Measurements from ENCODE around the gene SRMS.
"Not testable (repeated sequence)": the region's sequence is repeated elsewhere in the genome, so short reads cannot be mapped to it uniquely, and the experiment has no call there.

Gene SRMS

GRCh38 chr20:63561624-63562396 lies 14.3 kb upstream of the SRMS start:
- no peak for DNase-seq (ENCODE audit: low read depth)
- no peak overlapping the region for H3K4me3 ChIP-seq (ENCODE audit: low read length)
- H3K9me3 ChIP-seq (ENCODE audit: control insufficient read depth, low read length), result no peaks in the 10 kb centered on the region
- H3K4me1 ChIP-seq (ENCODE audit: control insufficient read depth, insufficient read depth, low read length), result no peaks in the 10 kb centered on the region
- no peaks in the 10 kb centered on the region for H3K27me3 ChIP-seq (replicated peaks; ENCODE audit: control insufficient read depth, insufficient read depth, low read length)
- H3K9ac ChIP-seq (ENCODE audit: low read length), result no peak overlapping the region
- peaks cover 7% of the 10 kb centered on the region for H3K36me3 ChIP-seq (ENCODE audit: control insufficient read depth, insufficient read depth, low read length, severe bottlenecking)

- Histone ChIP-seq H3K4me1 (ENCODE audit: control insufficient read depth, insufficient read depth, low read length) (no peaks in the 10 kb centered on the region), H3K27me3 (replicated peaks; ENCODE audit: control insufficient read depth, insufficient read depth, low read length) (no peaks in the 10 kb centered on the region), H3K9ac (ENCODE audit: low read length) (no peak overlapping the region), H3K9me3 (ENCODE audit: control insufficient read depth, low read length) (no peaks in the 10 kb centered on the region), H3K36me3 (ENCODE audit: control insufficient read depth, insufficient read depth, low read length, severe bottlenecking) (peaks cover 7% of the 10 kb centered on the region), H3K4me3 (ENCODE audit: low read length) (no peak overlapping the region)
- DNase-seq (ENCODE audit: low read depth), result no peak
These were observed 13.5 kb upstream of the SRMS start for GRCh38 chr20:63560856-63561609.

GRCh38 chr20:63560333-63560805 lies 12.8 kb upstream of the SRMS start:
- H3K36me3 ChIP-seq (ENCODE audit: control insufficient read depth, insufficient read depth, low read length, severe bottlenecking), result peaks cover 7% of the 10 kb centered on the region
- no peaks in the 10 kb centered on the region for H3K27me3 ChIP-seq (replicated peaks; ENCODE audit: control insufficient read depth, insufficient read depth, low read length)
- no peak overlapping the region for H3K9ac ChIP-seq (ENCODE audit: low read length)
- no peak for DNase-seq (ENCODE audit: low read depth)
- no peaks in the 10 kb centered on the region for H3K9me3 ChIP-seq (ENCODE audit: control insufficient read depth, low read length)
- no peak overlapping the region for H3K4me3 ChIP-seq (ENCODE audit: low read length)
- no peaks in the 10 kb centered on the region for H3K4me1 ChIP-seq (ENCODE audit: control insufficient read depth, insufficient read depth, low read length)

GRCh38 chr20:63559485-63560332 lies 12.2 kb upstream of the SRMS start:
- H3K36me3 ChIP-seq (ENCODE audit: control insufficient read depth, insufficient read depth, low read length, severe bottlenecking); H3K27me3 ChIP-seq (replicated peaks; ENCODE audit: control insufficient read depth, insufficient read depth, low read length); H3K9me3 ChIP-seq (ENCODE audit: control insufficient read depth, low read length); H3K9ac ChIP-seq (ENCODE audit: low read length); H3K4me1 ChIP-seq (ENCODE audit: control insufficient read depth, insufficient read depth, low read length); DNase-seq (ENCODE audit: low read depth); H3K4me3 ChIP-seq (ENCODE audit: low read length): not testable (repeated sequence)

GRCh38 chr20:63558804-63559484 lies 11.4 kb upstream of the SRMS start:
- Histone ChIP-seq H3K4me1 (ENCODE audit: control insufficient read depth, insufficient read depth, low read length) (no peaks in the 10 kb centered on the region), H3K9me3 (ENCODE audit: control insufficient read depth, low read length) (no peaks in the 10 kb centered on the region), H3K4me3 (ENCODE audit: low read length) (no peak overlapping the region), H3K27me3 (replicated peaks; ENCODE audit: control insufficient read depth, insufficient read depth, low read length) (no peaks in the 10 kb centered on the region), H3K36me3 (ENCODE audit: control insufficient read depth, insufficient read depth, low read length, severe bottlenecking) (peaks cover 7% of the 10 kb centered on the region), H3K9ac (ENCODE audit: low read length) (no peak overlapping the region)
- no peak for DNase-seq (ENCODE audit: low read depth)

- Histone ChIP-seq H3K36me3 (ENCODE audit: control insufficient read depth, insufficient read depth, low read length, severe bottlenecking) (peaks cover 7% of the 10 kb centered on the region), H3K4me3 (ENCODE audit: low read length) (no peak overlapping the region), H3K4me1 (ENCODE audit: control insufficient read depth, insufficient read depth, low read length) (no peaks in the 10 kb centered on the region), H3K27me3 (replicated peaks; ENCODE audit: control insufficient read depth, insufficient read depth, low read length) (no peaks in the 10 kb centered on the region), H3K9me3 (ENCODE audit: control insufficient read depth, low read length) (no peaks in the 10 kb centered on the region), H3K9ac (ENCODE audit: low read length) (no peak overlapping the region)
- DNase-seq (ENCODE audit: low read depth), result no peak
These were observed 9.9 kb upstream of the SRMS start for GRCh38 chr20:63557481-63557891.

GRCh38 chr20:63556873-63557478 lies 9.4 kb upstream of the SRMS start:
- H3K4me3 ChIP-seq (ENCODE audit: low read length), result no peak overlapping the region
- no peaks in the 10 kb centered on the region for H3K9me3 ChIP-seq (ENCODE audit: control insufficient read depth, low read length)
- no peaks in the 10 kb centered on the region for H3K27me3 ChIP-seq (replicated peaks; ENCODE audit: control insufficient read depth, insufficient read depth, low read length)
- H3K9ac ChIP-seq (ENCODE audit: low read length), result no peak overlapping the region
- H3K36me3 ChIP-seq (ENCODE audit: control insufficient read depth, insufficient read depth, low read length, severe bottlenecking), result peaks cover 7% of the 10 kb centered on the region
- DNase-seq (ENCODE audit: low read depth), result no peak
- no peaks in the 10 kb centered on the region for H3K4me1 ChIP-seq (ENCODE audit: control insufficient read depth, insufficient read depth, low read length)

GRCh38 chr20:63555661-63556381 lies 8.3 kb upstream of the SRMS start:
- H3K9ac ChIP-seq (ENCODE audit: low read length), result no peak overlapping the region
- H3K36me3 ChIP-seq (ENCODE audit: control insufficient read depth, insufficient read depth, low read length, severe bottlenecking), result peaks cover 7% of the 10 kb centered on the region
- peaks cover 4% of the 10 kb centered on the region for H3K4me1 ChIP-seq (ENCODE audit: control insufficient read depth, insufficient read depth, low read length)
- no peak for DNase-seq (ENCODE audit: low read depth)
- H3K9me3 ChIP-seq (ENCODE audit: control insufficient read depth, low read length), result no peaks in the 10 kb centered on the region
- no peaks in the 10 kb centered on the region for H3K27me3 ChIP-seq (replicated peaks; ENCODE audit: control insufficient read depth, insufficient read depth, low read length)
- no peak overlapping the region for H3K4me3 ChIP-seq (ENCODE audit: low read length)

GRCh38 chr20:63554361-63555278 lies 7.1 kb upstream of the SRMS start:
- DNase-seq (ENCODE audit: low read depth), result no peak
- Histone ChIP-seq H3K36me3 (ENCODE audit: control insufficient read depth, insufficient read depth, low read length, severe bottlenecking) (no peaks in the 10 kb centered on the region), H3K9ac (ENCODE audit: low read length) (no peak overlapping the region), H3K4me1 (ENCODE audit: control insufficient read depth, insufficient read depth, low read length) (peaks cover 8% of the 10 kb centered on the region), H3K4me3 (ENCODE audit: low read length) (no peak overlapping the region), H3K27me3 (replicated peaks; ENCODE audit: control insufficient read depth, insufficient read depth, low read length) (no peaks in the 10 kb centered on the region), H3K9me3 (ENCODE audit: control insufficient read depth, low read length) (no peaks in the 10 kb centered on the region)

Data from adipocyte (in vitro differentiated cells).